ENCODE results near the gene BCCIP. TPM values are rescaled to one million over a fixed set of nuclear protein-coding genes. Genes with fewer than 3 reads are reported as not detected.

The BCCIP gene
- polyA plus RNA-seq, 1 of the 3 experiments (the other 2 are of a cell fraction), result 28.0 TPM

- TF ChIP-seq REST (IDR thresholded peaks at IDR 0.05; ENCODE audit: low read depth, low read length) (no peak), ELF1 (IDR thresholded peaks at IDR 0.05) (no peak)
Observed at GRCh38 chr10:125817337-125817946, 5.9 kb upstream of the BCCIP start (continued).

GRCh38 chr10:125820701-125821100, 2.6 kb upstream of the BCCIP start:
- WGBS (ENCODE audit: low lambda C conversion rate), result 64% methylated on average over 1 of the region's 1 CpG
- Histone ChIP-seq H3K9ac (no peak overlapping the region), H3K4me3 (ENCODE audit: low read depth in 2 of 2, low read length in 1 of 2) (no peak overlapping the region), H3K27me3 (ENCODE audit: insufficient read depth) (no peaks in the 10 kb centered on the region), H3K79me2 (ENCODE audit: insufficient read depth) (peaks cover 52% of the 10 kb centered on the region), H2AFZ (ENCODE audit: low read depth) (no peak overlapping the region), H4K20me1 (ENCODE audit: insufficient read depth) (no peaks in the 10 kb centered on the region; the same call in 1 of the 2 replicates), H3K4me2 (no peak overlapping the region), H3K9me2 (no peaks in the 10 kb centered on the region), H3K4me1 (ENCODE audit: control insufficient read depth in 1 of 2, insufficient read depth in 2 of 2, low read depth in 1 of 2, low read length in 1 of 2) (peaks cover 5 to 18% of the 10 kb centered on the region in 2 experiments; a peak in 3 of 4 replicates), H3K27ac (ENCODE audit: low read depth in 2 of 2, low read length in 1 of 2) (no peak overlapping the region), H3K9me3 (no peaks in the 10 kb centered on the region), H3F3A (replicated peaks; ENCODE audit: insufficient read depth) (no peaks in the 10 kb centered on the region), H3K36me3 (replicated peaks in 1 of 2; ENCODE audit: control insufficient read depth in 1 of 2, insufficient read depth in 2 of 2, low read length in 1 of 2) (peaks cover under 1 to 9% of the 10 kb centered on the region in 2 experiments)
- TF ChIP-seq YY1 (IDR thresholded peaks at IDR 0.05; ENCODE audit: low read depth), result no peak
- no peak for TF ChIP-seq PBX3 (IDR thresholded peaks at IDR 0.05)
- no peak for TF ChIP-seq USF1 (IDR thresholded peaks at IDR 0.05; ENCODE audit: borderline replicate concordance, low read depth)
- no peak for TF ChIP-seq ELF1 (IDR thresholded peaks at IDR 0.05)
- TF ChIP-seq TEAD4 (IDR thresholded peaks at IDR 0.05; ENCODE audit: borderline replicate concordance, insufficient read depth), result no peak
- no peak for TF ChIP-seq FOXM1 (IDR thresholded peaks at IDR 0.05; ENCODE audit: low read depth)
- no peak for TF ChIP-seq NRF1 (IDR thresholded peaks at IDR 0.05; ENCODE audit: low read depth, low read length)
- TF ChIP-seq CTCF (IDR thresholded peaks at IDR 0.05), result no peak
- TF ChIP-seq CHD2 (IDR thresholded peaks at IDR 0.05; ENCODE audit: low read length, partially characterized antibody), result no peak
- TF ChIP-seq FOXJ3 (CRISPR knock-in tag; IDR thresholded peaks at IDR 0.05), result no peak
- TF ChIP-seq FOSL2 (IDR thresholded peaks at IDR 0.05; ENCODE audit: borderline replicate concordance, low read depth), result no peak
- no peak for TF ChIP-seq SMC3 (IDR thresholded peaks at IDR 0.05; ENCODE audit: low read depth, low read length)
- no peak for TF ChIP-seq POLR2AphosphoS5 (IDR thresholded peaks at IDR 0.05; ENCODE audit: low read depth, low read length)
- no peak for TF ChIP-seq REST (IDR thresholded peaks at IDR 0.05; ENCODE audit: low read depth, low read length)
- no peak for TF ChIP-seq RFX5 (IDR thresholded peaks at IDR 0.05; ENCODE audit: low read length)
- no peak for TF ChIP-seq EP300 (IDR thresholded peaks at IDR 0.05; ENCODE audit: borderline replicate concordance in 1 of 2, low read depth in 1 of 2, low read length in 1 of 2)
- TF ChIP-seq GABPA (IDR thresholded peaks at IDR 0.05; ENCODE audit: low read depth), result no peak
- no peak for DNase-seq
- ChIA-PET POLR2A (no interaction called here), CTCF (no interaction called here)
